Measurements from ENCODE around the gene GRSF1.

DNA sequence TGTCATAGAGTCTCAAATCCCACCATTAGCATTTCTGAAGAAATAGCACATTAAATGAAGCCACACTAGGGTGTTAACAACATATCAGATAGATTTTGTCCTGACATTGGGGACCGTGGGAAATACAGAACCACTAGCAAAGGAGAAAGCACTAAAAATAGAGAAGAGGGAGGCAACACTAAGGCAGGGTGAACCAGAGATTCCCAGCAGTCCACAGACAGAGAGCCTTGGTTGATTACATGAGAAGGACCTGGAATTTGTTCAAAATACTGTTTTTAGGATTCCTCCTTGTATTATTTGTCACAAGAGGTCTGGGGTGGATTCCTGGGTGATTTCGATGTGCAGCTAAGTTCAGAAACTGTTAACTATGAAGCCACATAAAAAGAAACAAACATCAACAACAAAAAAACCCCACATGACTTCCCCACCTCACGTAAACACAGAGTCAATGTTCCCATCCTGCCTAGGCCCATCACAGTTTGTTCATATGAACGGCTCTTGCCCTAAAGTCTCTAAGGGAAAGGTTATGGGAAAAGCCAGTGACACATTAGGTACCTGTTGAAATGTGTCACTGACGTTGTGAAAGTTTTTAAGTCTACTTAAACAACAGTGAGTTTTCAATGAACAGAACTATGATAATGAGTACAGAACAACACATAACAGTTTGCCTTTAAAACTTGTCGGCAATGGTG, 23.6 kb upstream of the GRSF1 start:
- TF ChIP-seq, protein P1, sequence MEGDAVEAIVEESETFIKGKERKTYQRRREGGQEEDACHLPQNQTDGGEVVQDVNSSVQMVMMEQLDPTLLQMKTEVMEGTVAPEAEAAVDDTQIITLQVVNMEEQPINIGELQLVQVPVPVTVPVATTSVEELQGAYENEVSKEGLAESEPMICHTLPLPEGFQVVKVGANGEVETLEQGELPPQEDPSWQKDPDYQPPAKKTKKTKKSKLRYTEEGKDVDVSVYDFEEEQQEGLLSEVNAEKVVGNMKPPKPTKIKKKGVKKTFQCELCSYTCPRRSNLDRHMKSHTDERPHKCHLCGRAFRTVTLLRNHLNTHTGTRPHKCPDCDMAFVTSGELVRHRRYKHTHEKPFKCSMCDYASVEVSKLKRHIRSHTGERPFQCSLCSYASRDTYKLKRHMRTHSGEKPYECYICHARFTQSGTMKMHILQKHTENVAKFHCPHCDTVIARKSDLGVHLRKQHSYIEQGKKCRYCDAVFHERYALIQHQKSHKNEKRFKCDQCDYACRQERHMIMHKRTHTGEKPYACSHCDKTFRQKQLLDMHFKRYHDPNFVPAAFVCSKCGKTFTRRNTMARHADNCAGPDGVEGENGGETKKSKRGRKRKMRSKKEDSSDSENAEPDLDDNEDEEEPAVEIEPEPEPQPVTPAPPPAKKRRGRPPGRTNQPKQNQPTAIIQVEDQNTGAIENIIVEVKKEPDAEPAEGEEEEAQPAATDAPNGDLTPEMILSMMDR (IDR thresholded peaks at IDR 0.05), result no peak
- TF ChIP-seq POLR2A (IDR thresholded peaks at IDR 0.05) (no peak), POLR2AphosphoS5 (IDR thresholded peaks at IDR 0.05) (no peak)

Data from prostate gland (tissue), 2 donors.